H1 (cell line): ENCODE measurements around the gene PRKCD.

ENCODE experiments used
- CTCF ChIP-seq, 3 experiments: IDR thresholded peaks; 1 replicate in 2 of 3; 2 replicates in 1 of 3; pipeline versions ENCODE4 v1.5.1 to v1.6.1; 2011; ENCODE audit warnings: low read length in 3 of 3, mild to moderate bottlenecking in 3 of 3, inconsistent platforms in 2 of 3, low read depth in 1 of 3, moderate library complexity in 1 of 3; ENCODE audit not compliant: insufficient read depth in 1 of 3; ENCODE audit errors: control extremely low read depth in 1 of 3
- EZH2 ChIP-seq: fragments of 200-600 bp; sonication (generic); IDR thresholded peaks from 2 replicates; pipeline ENCODE4 v1.7.1; 2012; ENCODE audit warnings: low read depth, mild to moderate bottlenecking, moderate library complexity, low read length, inconsistent platforms; ENCODE audit not compliant: severe bottlenecking
- MAFK ChIP-seq: IDR thresholded peaks from 2 replicates; pipeline ENCODE4 v1.6.1; 2012; ENCODE audit warnings: low read depth, mild to moderate bottlenecking, improper control_type of control experiment, low read length
- POLR2AphosphoS5 ChIP-seq: IDR thresholded peaks from 2 replicates; pipeline ENCODE4 v1.6.1; 2011; ENCODE audit warnings: low read depth, low read length
- TAF1 ChIP-seq: IDR thresholded peaks from 2 replicates; pipeline ENCODE4 v1.6.1; 2011; ENCODE audit warnings: mild to moderate bottlenecking, low read depth, low read length

- TF ChIP-seq CTCF (IDR thresholded peaks at IDR 0.05; ENCODE audit: control extremely low read depth in 1 of 3, insufficient read depth in 1 of 3, low read depth in 1 of 3, low read length in 3 of 3) (no peak), POLR2AphosphoS5 (no peak), TAF1 (no peak), EZH2 (no peak), MAFK (no peak)
Measured at GRCh38 chr3:53144862-53145712, 15.9 kb upstream of the PRKCD start.
